Prostate gland (tissue), 2 donors: Measurements from ENCODE around the gene SHISA6. TPM values are rescaled to one million over a fixed set of nuclear protein-coding genes. Genes with fewer than 3 reads are reported as not detected.

Experiments used
- DNase-seq: peaks from one replicate; pipeline ENCODE4 v3.0.0-alpha.2; 2019; ENCODE audit warnings: low spot score
- H3K27ac ChIP-seq, 2 donors: fragments of 200-600 bp; sonication (generic); 2 replicates each; pipeline ENCODE4 v1.5.1; 2017 to 2019
- H3K27me3 ChIP-seq: fragments of 200-600 bp; sonication (generic); replicated peaks from 2 replicates; pipeline ENCODE4 v1.5.1; 2019; ENCODE audit not compliant: insufficient read depth
- H3K36me3 ChIP-seq, 2 donors: fragments of 200-600 bp; sonication (generic); 1 replicate in 1 of 2; 2 replicates in 1 of 2; pipeline versions ENCODE4 v1.5.1 to v1.8.1; 2017 to 2019
- H3K4me1 ChIP-seq: fragments of 200-600 bp; sonication (generic); replicated peaks from 2 replicates; pipeline ENCODE4 v1.5.1; 2019
- H3K4me3 ChIP-seq, 2 donors: fragments of 200-600 bp; sonication (generic); 2 replicates each; pipeline ENCODE4 v1.5.1; 2017 to 2019
- H3K9me3 ChIP-seq: fragments of 200-600 bp; sonication (generic); 2 replicates; pipeline ENCODE4 v1.5.1; 2017
- POLR2A ChIP-seq: fragments of 450-650 bp; IDR thresholded peaks from one replicate; pipeline ENCODE4 v1.6.1; 2016; ENCODE audit warnings: antibody characterized with exemption, mild to moderate bottlenecking
- POLR2AphosphoS5 ChIP-seq: sonication (generic); formaldehyde crosslinking; IDR thresholded peaks from one replicate; pipeline ENCODE4 v1.6.1; 2017; ENCODE audit warnings: antibody characterized with exemption
- whole genome bisulfite sequencing: methylation state at CpG from one replicate; pipeline ENCODE4 v1.1.5; 2018; 5-methylcytosine and 5-hydroxymethylcytosine counted together
- intact Hi-C: fragments of 100-400 bp; cut with DNase I; formaldehyde crosslinking; loops from one replicate; pipeline ENCODE4 v1.14.2; 2022
- total RNA-seq, 2 donors: library from RNA; depleted of rRNA; stranded (reverse); fragments of >200 nt; gene quantifications; one replicate each; pipeline ENCODE4 v1.1.0, GENCODE V29; 2016
- TF ChIP-seq, protein P1 (sequence below), 4 experiments: fragments of 200-600 bp in 2 of 4; fragments of 450-650 bp in 2 of 4; sonication (generic) in 2 of 4; IDR thresholded peaks; 1 replicate in 3 of 4; 2 replicates in 1 of 4; pipeline ENCODE4 v1.5.1; 2016 to 2019; ENCODE audit warnings: antibody characterized with exemption in 4 of 4, mild to moderate bottlenecking in 2 of 4, moderate library complexity in 2 of 4

SHISA6 gene
- total RNA-seq, 2 donors from 2014 or later = 9.0 to 10.6 TPM

DNA sequence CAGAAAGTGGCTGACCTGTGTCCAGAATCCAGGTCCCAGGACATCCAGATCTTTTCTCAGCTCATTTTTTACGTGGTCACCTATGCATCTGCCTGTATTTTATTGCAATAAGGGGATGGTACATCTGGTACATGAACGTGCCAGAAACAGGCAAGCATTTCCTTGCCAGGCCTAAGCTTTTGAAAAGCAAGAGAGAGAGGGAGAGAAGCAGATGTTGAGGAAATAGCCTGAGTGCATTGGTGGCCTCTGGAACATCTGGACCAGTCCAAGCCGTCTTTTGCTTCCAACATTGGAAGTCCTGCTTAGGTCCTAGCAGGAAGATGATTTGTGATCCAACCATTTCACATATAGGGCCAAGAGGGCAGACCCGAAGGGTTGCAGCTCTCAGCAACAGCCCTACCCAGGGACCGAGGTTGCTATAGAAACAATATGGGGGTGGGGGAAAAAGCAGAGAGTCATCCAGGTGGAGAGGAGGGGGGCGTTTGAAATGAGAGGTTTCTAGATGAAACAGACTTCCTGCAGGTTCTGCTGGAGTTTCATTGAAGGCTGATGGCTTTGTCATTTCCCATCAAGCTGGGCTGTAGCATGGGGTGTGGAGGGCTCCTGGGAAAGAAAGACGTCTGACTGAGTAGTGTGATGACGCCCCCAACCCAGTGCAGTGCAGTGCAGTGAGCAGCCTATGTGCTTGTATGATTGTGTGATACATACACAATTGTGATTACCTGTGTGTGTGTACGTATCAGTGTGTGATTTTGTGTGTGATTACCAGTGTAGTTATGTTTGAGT lies 61.6 kb downstream of the SHISA6 start:
- Histone ChIP-seq H3K9me3 (no peaks in the 10 kb centered on the region), H3K4me3 (no peak overlapping the region), H3K27me3 (no peaks in the 10 kb centered on the region), H3K4me1 (no peaks in the 10 kb centered on the region), H3K27ac (no peak overlapping the region), H3K36me3 (no peaks in the 10 kb centered on the region)
- intact Hi-C loops = loop anchor here (10.0 kb wide), 1 partner anchor 62 kb away; no protein-coding TSS in a partner anchor
- 65% methylated on average over 9 of the region's 9 CpGs for WGBS
- DNase-seq = no peak
- TF ChIP-seq POLR2AphosphoS5 (no peak), POLR2A (no peak)
- TF ChIP-seq, protein P1, sequence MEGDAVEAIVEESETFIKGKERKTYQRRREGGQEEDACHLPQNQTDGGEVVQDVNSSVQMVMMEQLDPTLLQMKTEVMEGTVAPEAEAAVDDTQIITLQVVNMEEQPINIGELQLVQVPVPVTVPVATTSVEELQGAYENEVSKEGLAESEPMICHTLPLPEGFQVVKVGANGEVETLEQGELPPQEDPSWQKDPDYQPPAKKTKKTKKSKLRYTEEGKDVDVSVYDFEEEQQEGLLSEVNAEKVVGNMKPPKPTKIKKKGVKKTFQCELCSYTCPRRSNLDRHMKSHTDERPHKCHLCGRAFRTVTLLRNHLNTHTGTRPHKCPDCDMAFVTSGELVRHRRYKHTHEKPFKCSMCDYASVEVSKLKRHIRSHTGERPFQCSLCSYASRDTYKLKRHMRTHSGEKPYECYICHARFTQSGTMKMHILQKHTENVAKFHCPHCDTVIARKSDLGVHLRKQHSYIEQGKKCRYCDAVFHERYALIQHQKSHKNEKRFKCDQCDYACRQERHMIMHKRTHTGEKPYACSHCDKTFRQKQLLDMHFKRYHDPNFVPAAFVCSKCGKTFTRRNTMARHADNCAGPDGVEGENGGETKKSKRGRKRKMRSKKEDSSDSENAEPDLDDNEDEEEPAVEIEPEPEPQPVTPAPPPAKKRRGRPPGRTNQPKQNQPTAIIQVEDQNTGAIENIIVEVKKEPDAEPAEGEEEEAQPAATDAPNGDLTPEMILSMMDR (IDR thresholded peaks at IDR 0.05) = no peak

DNA sequence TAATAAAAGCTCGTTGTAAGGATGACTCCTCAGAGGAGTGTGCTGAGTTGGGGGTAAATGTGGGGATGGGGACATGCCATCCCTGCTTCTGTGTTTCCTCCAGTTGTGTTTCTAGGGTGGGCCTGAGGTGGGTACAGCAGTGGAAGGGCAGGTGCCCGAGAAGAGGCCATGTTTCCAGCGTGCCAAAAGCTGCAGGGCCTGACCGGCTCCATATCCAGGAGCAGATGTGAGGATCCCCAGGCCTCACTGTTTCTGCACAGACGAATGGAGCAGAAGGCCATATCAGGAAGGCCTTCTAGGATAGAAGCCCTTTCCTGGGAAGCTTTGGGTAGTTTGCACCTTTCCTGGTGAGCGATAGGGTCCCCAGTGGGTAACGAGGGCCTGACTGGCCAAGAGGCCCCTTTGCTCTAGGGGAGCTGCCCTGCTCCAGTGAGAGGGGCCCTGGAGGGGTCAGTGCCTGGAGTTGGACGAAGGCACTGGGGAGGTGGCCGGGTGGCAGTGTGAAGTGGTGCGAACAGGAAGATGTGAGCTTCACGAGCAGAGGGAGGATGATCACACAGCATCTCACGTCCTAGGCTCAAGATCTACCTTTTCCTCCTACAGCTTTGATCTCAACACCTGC lies 62.9 kb downstream of the SHISA6 start:
- Histone ChIP-seq H3K27me3 (no peaks in the 10 kb centered on the region), H3K36me3 (no peaks in the 10 kb centered on the region), H3K4me1 (no peaks in the 10 kb centered on the region), H3K4me3 (no peak overlapping the region), H3K27ac (no peak overlapping the region), H3K9me3 (no peaks in the 10 kb centered on the region)
- 93% methylated on average over 12 of the region's 12 CpGs for WGBS
- TF ChIP-seq POLR2AphosphoS5 = no peak
- TF ChIP-seq, protein P1 (IDR thresholded peaks at IDR 0.05) = no peak
- TF ChIP-seq POLR2A = no peak
- intact Hi-C loops = loop anchor here (10.0 kb wide), 1 partner anchor 61 kb away; no protein-coding TSS in a partner anchor
- no peak for DNase-seq

DNA sequence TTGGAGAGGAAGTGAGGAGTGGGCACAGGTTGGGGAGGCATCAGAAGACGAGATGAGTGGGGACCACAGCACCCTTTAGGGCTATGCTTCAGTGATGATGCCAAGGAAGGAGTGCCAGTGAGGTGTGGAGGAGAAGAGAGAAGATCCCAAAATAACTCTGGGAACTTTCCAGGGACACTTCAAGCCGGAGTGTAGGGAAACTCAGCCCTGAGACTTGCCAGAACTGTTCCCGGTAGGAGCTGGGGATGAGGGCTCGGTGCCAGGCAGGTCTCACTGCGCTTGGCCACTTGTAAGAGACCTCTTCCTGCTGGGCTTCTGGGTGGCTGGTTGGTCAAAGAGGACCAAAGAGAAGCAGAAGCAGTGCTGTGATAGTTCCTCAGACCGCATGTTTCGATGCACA lies 63.6 kb downstream of the SHISA6 start:
- no peaks in the 10 kb centered on the region for H3K4me1 ChIP-seq
- no peak overlapping the region for H3K4me3 ChIP-seq
- intact Hi-C loops = loop anchor here (10.0 kb wide), 1 partner anchor 60 kb away; no protein-coding TSS in a partner anchor
- TF ChIP-seq POLR2AphosphoS5 (peak; percentile 19), POLR2A (no peak)
- TF ChIP-seq, protein P1 (IDR thresholded peaks at IDR 0.05) = no peak
- H3K27ac ChIP-seq = no peak overlapping the region
- H3K36me3 ChIP-seq = no peaks in the 10 kb centered on the region
- 64% methylated on average over 7 of the region's 7 CpGs for whole genome bisulfite sequencing
- DNase-seq = no peak
- no peaks in the 10 kb centered on the region for H3K27me3 ChIP-seq
- H3K9me3 ChIP-seq = no peaks in the 10 kb centered on the region

DNA sequence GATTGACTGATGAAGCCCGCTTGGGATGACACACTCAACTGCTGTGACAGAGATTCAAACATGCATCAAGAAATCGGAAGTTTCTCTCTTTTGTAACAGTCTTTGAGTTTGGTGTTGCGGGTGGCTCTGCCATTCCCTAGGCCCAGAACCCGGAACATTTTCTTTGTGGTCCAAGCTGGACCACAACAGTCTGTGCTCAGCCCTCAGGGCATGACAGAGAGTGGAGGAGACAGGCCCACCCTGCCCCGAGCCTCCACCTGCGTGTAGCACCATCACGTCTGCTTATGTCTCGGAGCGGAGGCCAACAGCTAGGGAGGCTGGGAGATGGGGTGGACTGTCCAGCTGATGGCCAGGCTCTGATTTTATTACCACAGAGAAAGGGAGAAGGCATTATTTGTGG lies 64.5 kb downstream of the SHISA6 start:
- intact Hi-C loops = loop anchor here (10.0 kb wide), 1 partner anchor 59 kb away; no protein-coding TSS in a partner anchor
- H3K36me3 ChIP-seq = no peaks in the 10 kb centered on the region
- H3K4me3 ChIP-seq = no peak overlapping the region

More for the DNA sequence above, 64.5 kb downstream of the SHISA6 start:
- H3K27ac ChIP-seq = no peak overlapping the region
- no peaks in the 10 kb centered on the region for H3K4me1 ChIP-seq
- H3K27me3 ChIP-seq = no peaks in the 10 kb centered on the region
- no peaks in the 10 kb centered on the region for H3K9me3 ChIP-seq
- WGBS = 97% methylated on average over 9 of the region's 9 CpGs
- TF ChIP-seq POLR2A (no peak), POLR2AphosphoS5 (no peak)
- TF ChIP-seq, protein P1 (IDR thresholded peaks at IDR 0.05) = no peak
- DNase-seq = no peak
